ENCODE data around the gene CPEB3.

Gene CPEB3

DNA sequence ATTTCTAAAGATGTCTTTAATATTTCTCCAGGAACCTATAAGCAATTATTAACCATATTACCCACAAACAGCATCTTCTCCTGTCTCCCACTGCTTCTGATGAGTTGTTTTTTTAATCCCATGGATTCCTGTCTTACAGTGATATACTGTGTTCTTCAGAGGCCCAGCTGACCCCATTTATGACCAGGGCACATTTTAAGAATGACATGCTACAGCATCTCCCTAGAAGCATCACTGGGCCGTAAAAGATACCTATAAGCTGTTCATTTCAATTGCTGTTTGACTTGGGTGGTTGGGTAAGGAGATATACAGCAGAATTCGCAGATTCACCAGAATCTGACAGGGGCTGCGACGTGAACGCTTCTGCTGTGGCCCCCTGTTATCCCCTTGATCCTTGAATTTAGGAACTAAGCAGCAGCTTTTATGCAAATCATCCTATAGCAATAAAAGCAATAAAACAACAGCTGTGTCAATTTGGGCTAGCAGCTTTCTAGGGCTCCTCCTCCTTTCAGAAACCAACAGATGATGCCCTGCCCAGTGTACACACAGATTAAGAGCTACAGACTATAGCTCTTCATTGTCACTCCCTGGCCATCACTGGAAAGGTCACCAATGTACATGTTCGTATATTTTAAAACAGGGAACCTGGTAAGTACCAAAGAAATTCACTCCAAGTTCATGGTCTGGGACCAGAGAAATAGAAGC, 86.8 kb downstream of the CPEB3 start:
- Histone ChIP-seq H3K9ac (ENCODE audit: low read depth, low read length) (no peak overlapping the region), H3K4me2 (ENCODE audit: low read length) (no peak overlapping the region), H3K4me3 (ENCODE audit: low read length) (no peak overlapping the region), H3K4me1 (ENCODE audit: control insufficient read depth, insufficient read depth, low read length) (no peaks in the 10 kb centered on the region), H3K27me3 (ENCODE audit: control insufficient read depth, insufficient read depth, low read length) (no peaks in the 10 kb centered on the region), H3K36me3 (ENCODE audit: insufficient read depth, low read length) (no peaks in the 10 kb centered on the region), H3K9me3 (replicated peaks; ENCODE audit: low read length) (no peaks in the 10 kb centered on the region)

DNA sequence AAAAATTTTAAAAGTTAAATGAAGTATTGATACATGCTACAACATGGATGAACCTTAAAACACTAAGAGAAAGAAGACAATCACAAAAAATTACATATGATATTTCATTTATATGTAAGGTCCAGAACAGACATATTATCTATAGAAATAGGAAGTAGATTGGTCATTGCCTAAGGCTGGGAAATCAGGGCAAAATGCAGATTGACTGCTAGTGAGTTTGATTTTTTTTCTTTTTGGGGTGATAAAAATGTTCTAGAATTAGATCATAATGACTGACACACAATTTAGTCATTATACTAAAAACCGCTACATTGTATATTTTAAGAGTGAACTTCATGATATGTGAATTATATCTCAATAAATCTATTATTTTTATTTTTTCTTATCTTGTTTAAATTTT, 88.3 kb downstream of the CPEB3 start:
- Histone ChIP-seq H3K4me1 (ENCODE audit: control insufficient read depth, insufficient read depth, low read length) (no peaks in the 10 kb centered on the region), H3K27me3 (ENCODE audit: control insufficient read depth, insufficient read depth, low read length) (no peaks in the 10 kb centered on the region)

DNA sequence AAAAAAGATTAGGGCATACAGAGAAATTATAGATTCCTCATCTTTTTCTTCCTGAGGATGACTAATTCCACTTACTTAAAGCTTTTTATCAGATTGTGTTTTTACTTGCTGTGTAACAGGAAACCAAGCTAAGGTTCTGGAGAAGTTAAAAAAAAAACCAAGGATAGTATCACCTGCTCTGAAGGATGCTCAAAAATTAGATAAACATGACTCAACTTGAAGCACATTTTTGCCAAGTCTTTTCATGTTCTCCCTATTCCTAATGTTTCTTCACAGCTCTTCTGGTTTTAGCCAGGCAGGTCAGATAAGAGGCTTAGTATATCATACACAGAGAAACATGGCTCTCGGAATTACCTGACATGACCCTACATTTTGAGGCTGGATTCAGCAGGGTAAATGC, 90.3 kb downstream of the CPEB3 start:
- Histone ChIP-seq H3K4me1 (ENCODE audit: control insufficient read depth, insufficient read depth, low read length) (no peaks in the 10 kb centered on the region), H3K4me3 (ENCODE audit: low read length) (no peak overlapping the region), H3K9ac (ENCODE audit: low read depth, low read length) (no peak overlapping the region), H3K4me2 (ENCODE audit: low read length) (no peak overlapping the region), H3K27me3 (ENCODE audit: control insufficient read depth, insufficient read depth, low read length) (no peaks in the 10 kb centered on the region), H3K36me3 (ENCODE audit: insufficient read depth, low read length) (no peaks in the 10 kb centered on the region), H3K9me3 (replicated peaks; ENCODE audit: low read length) (no peaks in the 10 kb centered on the region)

More for the DNA sequence above, 88.3 kb downstream of the CPEB3 start:
- Histone ChIP-seq H3K36me3 (ENCODE audit: insufficient read depth, low read length) (no peaks in the 10 kb centered on the region), H3K4me3 (ENCODE audit: low read length) (no peak overlapping the region), H3K9ac (ENCODE audit: low read depth, low read length) (no peak overlapping the region), H3K4me2 (ENCODE audit: low read length) (no peak overlapping the region), H3K9me3 (replicated peaks; ENCODE audit: low read length) (no peaks in the 10 kb centered on the region)

DNA sequence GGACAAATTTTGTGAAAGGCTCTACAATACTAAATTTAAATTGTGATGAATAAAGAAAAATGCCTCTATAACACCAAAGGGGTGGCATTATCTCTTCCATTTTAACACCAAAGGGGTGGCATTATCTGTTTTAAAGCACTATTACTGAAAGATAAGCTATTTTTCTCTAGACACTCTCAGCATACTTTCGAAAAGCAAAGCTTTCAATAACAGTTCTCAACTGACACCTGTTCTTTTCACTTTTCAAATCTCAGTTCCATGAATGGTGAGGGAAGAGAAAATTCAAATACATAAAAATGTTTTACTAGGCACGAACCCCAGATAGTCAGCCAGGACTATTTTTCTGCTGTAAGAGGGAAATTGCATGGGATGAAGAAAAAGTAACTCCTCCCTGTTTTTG, 103.8 kb downstream of the CPEB3 start:
- H3K9ac ChIP-seq (ENCODE audit: low read depth, low read length) = no peak overlapping the region
- no peak overlapping the region for H3K4me2 ChIP-seq (ENCODE audit: low read length)
- H3K36me3 ChIP-seq (ENCODE audit: insufficient read depth, low read length) = no peaks in the 10 kb centered on the region
- no peaks in the 10 kb centered on the region for H3K9me3 ChIP-seq (replicated peaks; ENCODE audit: low read length)
- no peak overlapping the region for H3K4me3 ChIP-seq (ENCODE audit: low read length)
- H3K4me1 ChIP-seq (ENCODE audit: control insufficient read depth, insufficient read depth, low read length) = no peaks in the 10 kb centered on the region
- no peaks in the 10 kb centered on the region for H3K27me3 ChIP-seq (ENCODE audit: control insufficient read depth, insufficient read depth, low read length)

DNA sequence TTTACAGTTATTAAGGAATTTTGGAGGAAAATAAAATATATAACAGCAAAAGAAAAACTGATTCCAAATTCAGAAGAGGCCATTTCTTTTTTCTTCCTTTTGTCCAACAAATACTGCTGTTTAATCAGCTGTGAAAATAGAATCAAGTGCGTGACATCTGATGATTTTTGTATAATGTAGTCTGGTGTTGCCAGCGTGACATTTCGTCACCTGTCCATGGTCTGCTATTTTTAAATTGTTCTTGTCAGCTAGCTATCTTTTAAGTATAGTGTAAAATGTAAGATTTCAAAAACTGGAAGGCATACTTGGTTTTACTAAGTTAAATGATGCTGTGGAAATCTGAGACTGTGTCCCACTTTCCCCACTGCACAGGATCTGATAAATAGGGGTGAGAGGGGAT, 105.9 kb downstream of the CPEB3 start:
- Histone ChIP-seq H3K4me1 (ENCODE audit: control insufficient read depth, insufficient read depth, low read length) (no peaks in the 10 kb centered on the region), H3K9ac (ENCODE audit: low read depth, low read length) (no peak overlapping the region), H3K36me3 (ENCODE audit: insufficient read depth, low read length) (no peaks in the 10 kb centered on the region), H3K27me3 (ENCODE audit: control insufficient read depth, insufficient read depth, low read length) (no peaks in the 10 kb centered on the region), H3K4me2 (ENCODE audit: low read length) (no peak overlapping the region), H3K9me3 (replicated peaks; ENCODE audit: low read length) (no peaks in the 10 kb centered on the region), H3K4me3 (ENCODE audit: low read length) (no peak overlapping the region)

DNA sequence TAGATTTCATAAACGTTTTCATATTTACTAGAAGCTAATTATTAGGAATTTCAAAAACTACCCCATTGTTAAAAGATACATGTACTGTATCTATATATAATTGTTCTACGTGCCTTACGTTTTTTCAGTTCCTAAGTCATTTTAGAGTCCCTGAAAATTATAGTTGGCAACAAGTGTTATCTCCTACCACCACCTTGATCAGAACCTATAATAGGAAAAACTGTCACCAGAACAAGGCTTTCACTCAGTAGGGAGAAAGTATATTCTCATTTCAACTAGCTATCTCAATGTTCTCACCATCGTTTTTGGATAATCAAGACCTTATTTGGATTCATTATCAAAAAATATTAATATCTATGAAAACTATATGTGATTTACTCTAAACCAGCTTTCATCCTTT, 107.7 kb downstream of the CPEB3 start:
- Histone ChIP-seq H3K4me3 (ENCODE audit: low read length) (no peak overlapping the region), H3K36me3 (ENCODE audit: insufficient read depth, low read length) (no peaks in the 10 kb centered on the region), H3K27me3 (ENCODE audit: control insufficient read depth, insufficient read depth, low read length) (no peaks in the 10 kb centered on the region), H3K9me3 (replicated peaks; ENCODE audit: low read length) (no peaks in the 10 kb centered on the region), H3K4me1 (ENCODE audit: control insufficient read depth, insufficient read depth, low read length) (no peaks in the 10 kb centered on the region), H3K9ac (ENCODE audit: low read depth, low read length) (no peak overlapping the region), H3K4me2 (ENCODE audit: low read length) (no peak overlapping the region)

DNA sequence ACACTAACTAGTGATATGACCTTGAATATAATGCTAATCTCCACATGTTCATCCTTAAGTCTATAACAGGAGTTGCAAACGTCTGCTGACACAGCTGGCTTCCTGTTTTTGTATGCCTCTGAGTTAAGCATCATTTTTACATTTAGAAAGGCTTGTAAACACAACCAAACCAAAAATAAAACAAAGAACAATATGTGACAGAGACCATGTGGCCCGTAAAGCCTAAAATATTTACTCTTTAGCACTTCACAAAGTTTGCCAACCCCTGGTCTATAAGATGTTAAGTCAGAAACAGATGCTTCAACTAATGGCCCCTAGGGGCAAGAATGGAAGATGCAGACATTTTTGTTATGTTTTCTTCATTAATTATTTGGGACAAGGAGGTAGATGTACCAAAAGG, 109.3 kb downstream of the CPEB3 start:
- Histone ChIP-seq H3K4me3 (ENCODE audit: low read length) (no peak overlapping the region), H3K36me3 (ENCODE audit: insufficient read depth, low read length) (no peaks in the 10 kb centered on the region), H3K27me3 (ENCODE audit: control insufficient read depth, insufficient read depth, low read length) (no peaks in the 10 kb centered on the region), H3K9me3 (replicated peaks; ENCODE audit: low read length) (no peaks in the 10 kb centered on the region), H3K4me1 (ENCODE audit: control insufficient read depth, insufficient read depth, low read length) (no peaks in the 10 kb centered on the region), H3K9ac (ENCODE audit: low read depth, low read length) (no peak overlapping the region), H3K4me2 (ENCODE audit: low read length) (no peak overlapping the region)

DNA sequence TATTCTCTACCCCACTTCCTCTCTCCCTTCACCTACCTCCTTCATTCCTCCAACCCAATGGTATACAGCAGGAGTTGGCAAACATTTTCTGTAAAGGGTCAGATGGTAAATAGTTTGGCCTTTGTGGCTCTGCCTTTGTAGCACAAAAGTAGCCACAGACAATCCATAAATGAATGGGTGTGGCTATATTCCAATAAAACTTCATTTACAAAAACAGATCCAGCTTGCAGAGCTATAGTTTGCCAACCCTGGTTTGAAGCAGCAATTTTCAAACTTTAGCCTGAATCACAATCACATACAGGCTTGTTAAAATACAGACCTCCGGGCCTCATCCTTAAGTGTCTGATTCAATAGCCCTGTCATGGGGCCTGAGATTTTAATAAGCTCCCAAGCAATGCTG, 110.5 kb downstream of the CPEB3 start:
- no peaks in the 10 kb centered on the region for H3K36me3 ChIP-seq (ENCODE audit: insufficient read depth, low read length)
- no peaks in the 10 kb centered on the region for H3K9me3 ChIP-seq (replicated peaks; ENCODE audit: low read length)
- no peak overlapping the region for H3K4me3 ChIP-seq (ENCODE audit: low read length)
- no peak overlapping the region for H3K9ac ChIP-seq (ENCODE audit: low read depth, low read length)
- H3K4me1 ChIP-seq (ENCODE audit: control insufficient read depth, insufficient read depth, low read length) = no peaks in the 10 kb centered on the region
- H3K27me3 ChIP-seq (ENCODE audit: control insufficient read depth, insufficient read depth, low read length) = no peaks in the 10 kb centered on the region
- H3K4me2 ChIP-seq (ENCODE audit: low read length) = no peak overlapping the region

DNA sequence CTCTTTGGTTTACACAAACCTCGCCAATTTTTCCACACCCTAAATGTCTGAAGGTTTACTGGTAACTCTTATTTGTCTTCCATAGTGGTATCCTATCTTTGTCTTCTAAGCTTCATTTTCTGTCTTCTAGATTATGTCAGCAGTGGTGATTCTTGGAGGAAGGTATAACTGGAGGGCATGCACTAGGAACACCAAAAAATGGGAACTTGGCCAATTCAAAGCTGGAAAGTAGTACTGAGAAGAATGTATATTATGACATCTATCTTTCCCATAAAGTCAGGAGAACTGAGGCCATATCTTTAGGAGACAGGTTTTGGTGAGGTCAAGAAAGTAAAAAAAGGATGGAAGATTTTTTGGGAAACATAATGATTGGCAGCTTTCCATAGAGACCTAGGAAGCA, 113.3 kb downstream of the CPEB3 start:
- no peaks in the 10 kb centered on the region for H3K27me3 ChIP-seq (ENCODE audit: control insufficient read depth, insufficient read depth, low read length)
- H3K4me2 ChIP-seq (ENCODE audit: low read length) = no peak overlapping the region
- no peak overlapping the region for H3K4me3 ChIP-seq (ENCODE audit: low read length)
- H3K9ac ChIP-seq (ENCODE audit: low read depth, low read length) = no peak overlapping the region
- H3K36me3 ChIP-seq (ENCODE audit: insufficient read depth, low read length) = no peaks in the 10 kb centered on the region
- H3K4me1 ChIP-seq (ENCODE audit: control insufficient read depth, insufficient read depth, low read length) = no peaks in the 10 kb centered on the region
- no peaks in the 10 kb centered on the region for H3K9me3 ChIP-seq (replicated peaks; ENCODE audit: low read length)

DNA sequence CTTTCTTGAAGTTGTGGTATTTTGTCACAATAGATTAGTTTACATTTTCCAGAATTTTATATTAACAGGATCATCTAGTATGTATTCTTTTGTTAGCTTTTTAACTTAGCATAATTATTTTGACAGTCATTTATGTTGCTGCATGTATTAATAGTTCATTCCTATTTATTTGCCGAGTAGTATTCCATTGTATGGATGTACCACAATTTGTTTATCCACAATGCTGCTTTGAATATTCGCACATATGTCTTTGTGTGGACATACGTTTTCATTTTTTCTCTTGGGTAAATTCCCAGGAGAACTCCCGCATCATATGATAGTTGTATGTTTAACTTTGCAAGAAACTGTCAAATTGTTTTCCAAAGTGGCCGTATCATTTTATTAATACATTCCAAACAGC, 115.7 kb downstream of the CPEB3 start:
- Histone ChIP-seq H3K9ac (ENCODE audit: low read depth, low read length) (no peak overlapping the region), H3K4me2 (ENCODE audit: low read length) (no peak overlapping the region), H3K4me3 (ENCODE audit: low read length) (no peak overlapping the region), H3K4me1 (ENCODE audit: control insufficient read depth, insufficient read depth, low read length) (no peaks in the 10 kb centered on the region), H3K27me3 (ENCODE audit: control insufficient read depth, insufficient read depth, low read length) (no peaks in the 10 kb centered on the region), H3K36me3 (ENCODE audit: insufficient read depth, low read length) (no peaks in the 10 kb centered on the region), H3K9me3 (replicated peaks; ENCODE audit: low read length) (no peaks in the 10 kb centered on the region)

DNA sequence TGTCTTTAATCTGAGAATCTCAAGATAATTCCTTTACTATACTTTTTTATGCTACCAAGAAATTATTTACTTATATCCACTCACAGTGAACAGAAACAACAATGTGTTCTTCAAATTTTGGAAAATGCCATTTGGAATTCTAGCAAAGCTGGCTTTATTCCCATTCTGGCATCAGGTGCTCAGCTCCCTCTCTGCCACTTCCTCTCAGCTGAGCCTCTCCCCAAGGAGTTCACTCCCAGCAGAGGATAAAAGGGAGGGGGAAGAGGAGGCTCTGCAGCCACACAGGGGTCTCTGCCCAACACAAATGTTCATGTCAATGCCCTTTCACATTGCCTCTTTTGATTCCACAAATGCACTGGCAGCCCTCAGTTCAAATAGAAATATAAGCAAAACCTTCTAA, 116.9 kb downstream of the CPEB3 start:
- Histone ChIP-seq H3K27me3 (ENCODE audit: control insufficient read depth, insufficient read depth, low read length) (no peaks in the 10 kb centered on the region), H3K4me3 (ENCODE audit: low read length) (no peak overlapping the region), H3K9me3 (replicated peaks; ENCODE audit: low read length) (no peaks in the 10 kb centered on the region), H3K9ac (ENCODE audit: low read depth, low read length) (no peak overlapping the region), H3K4me1 (ENCODE audit: control insufficient read depth, insufficient read depth, low read length) (no peaks in the 10 kb centered on the region), H3K36me3 (ENCODE audit: insufficient read depth, low read length) (no peaks in the 10 kb centered on the region), H3K4me2 (ENCODE audit: low read length) (no peak overlapping the region)

DNA sequence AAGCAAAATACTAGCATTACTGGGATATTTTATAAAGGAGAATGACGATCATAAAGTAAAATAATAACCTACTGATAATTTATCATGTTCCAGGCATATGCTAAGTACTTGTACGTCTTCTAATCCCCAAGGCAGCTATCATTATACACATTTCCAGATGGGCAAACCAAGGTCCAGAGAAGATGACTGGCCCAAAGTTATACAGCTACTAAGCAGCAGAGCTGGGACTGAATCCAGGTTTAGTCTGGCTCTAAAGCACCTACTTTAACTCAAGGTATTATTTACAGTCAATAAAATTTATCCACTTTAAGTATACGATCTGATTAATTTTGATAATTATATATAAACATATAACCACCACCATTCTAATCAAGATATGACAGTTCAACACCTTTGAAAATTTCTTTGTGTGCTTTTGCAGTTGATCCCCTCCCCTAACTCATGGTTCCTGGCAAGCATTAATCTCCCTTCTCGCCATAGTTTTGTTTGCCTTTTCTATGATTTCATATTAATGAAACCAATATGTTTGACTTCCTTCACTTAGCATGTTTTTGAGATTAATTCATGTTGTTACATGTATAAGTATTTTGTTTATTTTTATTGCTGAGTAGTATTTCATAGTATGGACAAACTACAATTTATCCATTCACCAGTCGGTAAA, 126.7 kb downstream of the CPEB3 start:
- no peaks in the 10 kb centered on the region for H3K27me3 ChIP-seq (ENCODE audit: control insufficient read depth, insufficient read depth, low read length)
- H3K9me3 ChIP-seq (replicated peaks; ENCODE audit: low read length) = peaks cover 3% of the 10 kb centered on the region
- no peak overlapping the region for H3K9ac ChIP-seq (ENCODE audit: low read depth, low read length)
- H3K4me3 ChIP-seq (ENCODE audit: low read length) = no peak overlapping the region
- H3K4me1 ChIP-seq (ENCODE audit: control insufficient read depth, insufficient read depth, low read length) = no peaks in the 10 kb centered on the region
- H3K4me2 ChIP-seq (ENCODE audit: low read length) = no peak overlapping the region
- no peaks in the 10 kb centered on the region for H3K36me3 ChIP-seq (ENCODE audit: insufficient read depth, low read length)

Measured in skeletal muscle satellite cell (primary cell).